ENCODE results near the gene SKA2. TPM values are rescaled to one million over a fixed set of nuclear protein-coding genes. Genes with fewer than 3 reads are reported as not detected.

Gene SKA2
- total and polyA plus RNA-seq, 2 of the 8 experiments (the other 6 are each of a cell fraction or from before 2014, with no cell fraction given): 15.6 to 95.8 TPM

- no peaks in the 10 kb centered on the region for H3K27me3 ChIP-seq (replicated peaks in 1 of 4; ENCODE audit: control insufficient read depth in 3 of 4, extremely low read depth in 1 of 4, insufficient read depth in 3 of 4, low read length in 3 of 4)
- H2BK12ac ChIP-seq (ENCODE audit: low read depth, low read length): no peak overlapping the region
- no peak overlapping the region for H4K91ac ChIP-seq (replicated peaks; ENCODE audit: insufficient read length, low read length)
- H3K9me3 ChIP-seq (ENCODE audit: insufficient read depth in 2 of 2, low read depth in 1 of 2, low read length in 1 of 2): no peaks in the 10 kb centered on the region
- H3K4ac ChIP-seq (replicated peaks; ENCODE audit: insufficient read length, low read depth, low read length): no peak overlapping the region
- H4K8ac ChIP-seq (ENCODE audit: extremely low read depth, insufficient read depth, low read length): peak overlapping the region; percentile 57; the same call in 1 of the 2 replicates
- no peaks in the 10 kb centered on the region; the same call in 1 of the 2 replicates for H3K79me1 ChIP-seq (ENCODE audit: low read depth, low read length)
- H2AK5ac ChIP-seq (ENCODE audit: low read depth, low read length): no peak overlapping the region
- no peak overlapping the region for H2BK5ac ChIP-seq (ENCODE audit: low read depth, low read length)
- no peak overlapping the region for H2BK120ac ChIP-seq (replicated peaks; ENCODE audit: low read depth, low read length)
- H3K4me1 ChIP-seq (replicated peaks in 1 of 4; ENCODE audit: control insufficient read depth in 3 of 4, insufficient read depth in 4 of 4, low read length in 3 of 4): no peaks in the 10 kb centered on the region
- ChIA-PET CTCF (ENCODE audit: partially characterized antibody) (interaction anchor here (0.7 to 3.0 kb wide), 3 partner anchors 11 to 514 kb away, joined by 3 to 18 read pairs (median 3); no protein-coding TSS in a partner anchor), POLR2A (ENCODE audit: partially characterized antibody) (interaction anchor here (0.9 kb wide), 1 partner anchor 8 kb away, joined by 3 read pairs; no protein-coding TSS in a partner anchor)
- WGBS, 2 experiments (ENCODE audit: extremely low coverage in 1 of 2, insufficient coverage in 1 of 2, insufficient read length in 1 of 2, insufficient replicate concordance in 2 of 2, low coverage in 1 of 2, low lambda C conversion rate in 2 of 2, missing lambda C conversion rate in 1 of 2): 92% methylated on average over 7 of the region's 7 CpGs; no CpG with 5 or more reads in 1 of the 2 experiments
- H3K36me3 ChIP-seq (ENCODE audit: control insufficient read depth in 2 of 4, insufficient read depth in 4 of 4, low read length in 3 of 4): peaks cover 0 to 15% (median 4%) of the 10 kb centered on the region in 4 experiments; a peak in 5 of 8 replicates
- H3K4me3 ChIP-seq (ENCODE audit: extremely low read depth in 1 of 4, insufficient read depth in 2 of 4, low read depth in 3 of 4, low read length in 4 of 4): no peak overlapping the region
- H3K14ac ChIP-seq (ENCODE audit: insufficient read length): no peak overlapping the region
- no peak overlapping the region for H3K27ac ChIP-seq (ENCODE audit: low read depth, low read length)
- no peak overlapping the region for H3K18ac ChIP-seq (ENCODE audit: extremely low read depth, low read length)
- H2BK15ac ChIP-seq (ENCODE audit: low read length): no peak overlapping the region
- no peaks in the 10 kb centered on the region for H3K79me2 ChIP-seq (ENCODE audit: control insufficient read depth in 1 of 2, insufficient read depth in 2 of 2, low read length in 2 of 2)
- H3K23ac ChIP-seq (ENCODE audit: insufficient read length): no peak overlapping the region
- H3K9ac ChIP-seq (replicated peaks in 1 of 4; ENCODE audit: extremely low read depth in 1 of 4, low read depth in 3 of 4, low read length in 3 of 4): no peak overlapping the region
- H2BK20ac ChIP-seq (ENCODE audit: low read length): no peak overlapping the region
- no peak for DNase-seq (ENCODE audit: low read depth in 1 of 2, low spot score in 2 of 2)
- H4K5ac ChIP-seq (ENCODE audit: insufficient read length, low read depth, low read length): no peak overlapping the region
- no peak for FAIRE-seq
- no peak overlapping the region for H2AFZ ChIP-seq (ENCODE audit: low read length)
- H3K4me2 ChIP-seq (ENCODE audit: insufficient read depth in 1 of 2, low read depth in 2 of 2, low read length in 2 of 2): no peak overlapping the region
- H3K56ac ChIP-seq (replicated peaks; ENCODE audit: insufficient read length, low read depth, low read length): no peak overlapping the region
- no peaks in the 10 kb centered on the region for H3K23me2 ChIP-seq (ENCODE audit: low read depth, low read length)
- H4K20me1 ChIP-seq (replicated peaks in 1 of 2; ENCODE audit: control insufficient read depth in 1 of 2, insufficient read depth in 2 of 2, low read length in 2 of 2): no peaks in the 10 kb centered on the region
- TF ChIP-seq ATF2 (IDR thresholded peaks at IDR 0.05; ENCODE audit: low read length) (no peak), MAFK (IDR thresholded peaks at IDR 0.05; ENCODE audit: low read depth, low read length) (no peak), BCL11A (IDR thresholded peaks at IDR 0.05; ENCODE audit: low read depth in 2 of 2, low read length in 2 of 2) (no peak), GABPA (IDR thresholded peaks at IDR 0.05; ENCODE audit: borderline replicate concordance, insufficient read depth, low read length) (no peak), SP4 (IDR thresholded peaks at IDR 0.05; ENCODE audit: low read length) (no peak), ATF3 (IDR thresholded peaks at IDR 0.05; ENCODE audit: insufficient read depth, low read depth, low read length) (no peak), SIN3A (conservative IDR thresholded peaks at IDR 0.05 in 1 of 2, IDR thresholded peaks at IDR 0.05 in 1 of 2; ENCODE audit: low read depth in 1 of 2, low read length in 2 of 2) (no peak), TBP (IDR thresholded peaks at IDR 0.05; ENCODE audit: low read depth, low read length) (no peak), EP300 (IDR thresholded peaks at IDR 0.05; ENCODE audit: borderline replicate concordance in 1 of 2, low read depth in 2 of 2, low read length in 2 of 2) (no peak), POU5F1 (IDR thresholded peaks at IDR 0.05; ENCODE audit: low read depth, low read length) (no peak)
Measured at GRCh38 chr17:59178266-59178985, 23.4 kb upstream of the SKA2 start.
